HepG2 (cell line): Measurements from ENCODE around the gene COL9A1. TPM values are rescaled to one million over a fixed set of nuclear protein-coding genes. Genes with fewer than 3 reads are reported as not detected.

Experiments
- ARID5B ChIP-seq: IDR thresholded peaks from 2 replicates; pipeline ENCODE4 v1.4.0; 2020; ENCODE audit warnings: mild to moderate bottlenecking, missing genetic modification reagents
- ELF1 ChIP-seq: sonication (generic); formaldehyde crosslinking; IDR thresholded peaks from 2 replicates; pipeline ENCODE4 v1.4.0; 2020; ENCODE audit warnings: missing genetic modification reagents
- FOXA1 ChIP-seq, 2 experiments: fragments of 450-650 bp in 1 of 2; sonication (generic) in 1 of 2; formaldehyde crosslinking in 1 of 2; IDR thresholded peaks; 2 replicates each; pipeline versions ENCODE4 v1.4.0 to v1.6.1; 2016 to 2020; ENCODE audit warnings: missing genetic modification reagents in 1 of 2
- FOXA3 ChIP-seq: IDR thresholded peaks from 2 replicates; pipeline ENCODE4 v1.6.1; 2016; ENCODE audit warnings: missing genetic modification reagents, missing compliant biosample characterization
- GABPA ChIP-seq, 2 experiments: IDR thresholded peaks; 2 replicates each; pipeline ENCODE4 v1.6.1; 2011 to 2016; ENCODE audit warnings: low read depth in 2 of 2, low read length in 1 of 2, missing biosample characterization in 1 of 2, missing genetic modification characterization in 1 of 2
- HNF4A ChIP-seq: sonication (generic); formaldehyde crosslinking; IDR thresholded peaks from 2 replicates; pipeline ENCODE4 v1.4.0; 2020; ENCODE audit warnings: missing genetic modification reagents
- IKZF5 ChIP-seq: IDR thresholded peaks from 2 replicates; pipeline ENCODE4 v1.6.1; 2018; ENCODE audit warnings: missing genetic modification reagents, mild to moderate bottlenecking, missing compliant biosample characterization
- MIER2 ChIP-seq: IDR thresholded peaks from 2 replicates; pipeline ENCODE4 v1.6.1; 2016; ENCODE audit warnings: missing biosample characterization, missing genetic modification reagents
- NR2F2 ChIP-seq: IDR thresholded peaks from 2 replicates; pipeline ENCODE4 v1.6.1; 2012; ENCODE audit warnings: low read depth, inconsistent platforms, borderline replicate concordance
- PREB ChIP-seq: sonication (generic); formaldehyde crosslinking; IDR thresholded peaks from 2 replicates; pipeline ENCODE4 v1.4.0; 2020; ENCODE audit warnings: missing genetic modification reagents
- SRSF1 ChIP-seq: fragments of 200-400 bp; formaldehyde crosslinking; optimal IDR thresholded peaks from 2 replicates; pipeline ENCODE3; 2017; ENCODE audit warnings: mild to moderate bottlenecking, low read depth, low read length, moderate library complexity
- XRCC5 ChIP-seq: fragments of 200-400 bp; formaldehyde crosslinking; optimal IDR thresholded peaks from 2 replicates; pipeline ENCODE3; 2017; ENCODE audit warnings: mild to moderate bottlenecking, low read length
- polyA plus RNA-seq, 8 experiments: library from polyadenylated mRNA; depleted of rRNA in 3 of 8; stranded (reverse) in 7 of 8; unstranded in 1 of 8; fragments of >200 nt; fragmentation: Illumina TruSeq in 4 of 8; extraction: Trizol in 4 of 8; gene quantifications; 2 replicates each; pipeline versions ENCODE4 v1.2.1 to v1.2.3, GENCODE V29; 2011 to 2016; ENCODE audit warnings: low read depth in 4 of 8, missing spikeins in 1 of 8, mixed read lengths in 1 of 8; ENCODE audit not compliant: insufficient read depth in 1 of 8
- total RNA-seq, 5 experiments: library from RNA; depleted of rRNA; stranded (reverse); fragments of >200 nt; fragmentation: Illumina TruSeq; extraction: Trizol; gene quantifications; 2 replicates each; pipeline ENCODE4 v1.2.3, GENCODE V29; 2016; ENCODE audit warnings: low read depth in 1 of 5
- TF ChIP-seq, protein P1 (sequence below): IDR thresholded peaks from 2 replicates; pipeline ENCODE4 v1.6.1; 2016; ENCODE audit warnings: low read depth
- TF ChIP-seq, protein P2 (sequence below): sonication (generic); formaldehyde crosslinking; IDR thresholded peaks from 2 replicates; pipeline ENCODE4 v1.9.0; 2021; ENCODE audit warnings: mild to moderate bottlenecking, missing genetic modification reagents

COL9A1 gene
- total and polyA plus RNA-seq, 2 of the 13 experiments (the other 11 are each of a cell fraction or from before 2014, with no cell fraction given): 0.08 TPM; not detected in 1

- TF ChIP-seq, protein P1, sequence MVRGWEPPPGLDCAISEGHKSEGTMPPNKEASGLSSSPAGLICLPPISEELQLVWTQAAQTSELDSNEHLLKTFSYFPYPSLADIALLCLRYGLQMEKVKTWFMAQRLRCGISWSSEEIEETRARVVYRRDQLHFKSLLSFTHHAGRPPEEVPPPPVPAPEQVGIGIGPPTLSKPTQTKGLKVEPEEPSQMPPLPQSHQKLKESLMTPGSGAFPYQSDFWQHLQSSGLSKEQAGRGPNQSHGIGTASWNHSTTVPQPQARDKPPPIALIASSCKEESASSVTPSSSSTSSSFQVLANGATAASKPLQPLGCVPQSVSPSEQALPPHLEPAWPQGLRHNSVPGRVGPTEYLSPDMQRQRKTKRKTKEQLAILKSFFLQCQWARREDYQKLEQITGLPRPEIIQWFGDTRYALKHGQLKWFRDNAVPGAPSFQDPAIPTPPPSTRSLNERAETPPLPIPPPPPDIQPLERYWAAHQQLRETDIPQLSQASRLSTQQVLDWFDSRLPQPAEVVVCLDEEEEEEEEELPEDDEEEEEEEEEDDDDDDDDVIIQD: no peak
- TF ChIP-seq PREB (CRISPR knock-in tag) (no peak), GABPA (IDR thresholded peaks at IDR 0.05; ENCODE audit: low read depth, low read length) (no peak), GABPA (CRISPR knock-in tag; IDR thresholded peaks at IDR 0.05; ENCODE audit: low read depth) (peak; percentile 72), XRCC5 (peak; percentile 39), NR2F2 (no peak), FOXA3 (peak; percentile 87), HNF4A (CRISPR knock-in tag) (peak; percentile 25; the same call in 1 of the 2 replicates), ELF1 (CRISPR knock-in tag) (peak; percentile 57), IKZF5 (0 out of 2 replicates have a peak, but pooled peaks have one; percentile 33), FOXA1 (IDR thresholded peaks at IDR 0.05) (no peak), FOXA1 (CRISPR knock-in tag; IDR thresholded peaks at IDR 0.05) (peak; percentile 93), ARID5B (CRISPR knock-in tag) (peak; percentile 70), MIER2 (CRISPR knock-in tag) (no peak), SRSF1 (peak; percentile 62)
- TF ChIP-seq, protein P2, sequence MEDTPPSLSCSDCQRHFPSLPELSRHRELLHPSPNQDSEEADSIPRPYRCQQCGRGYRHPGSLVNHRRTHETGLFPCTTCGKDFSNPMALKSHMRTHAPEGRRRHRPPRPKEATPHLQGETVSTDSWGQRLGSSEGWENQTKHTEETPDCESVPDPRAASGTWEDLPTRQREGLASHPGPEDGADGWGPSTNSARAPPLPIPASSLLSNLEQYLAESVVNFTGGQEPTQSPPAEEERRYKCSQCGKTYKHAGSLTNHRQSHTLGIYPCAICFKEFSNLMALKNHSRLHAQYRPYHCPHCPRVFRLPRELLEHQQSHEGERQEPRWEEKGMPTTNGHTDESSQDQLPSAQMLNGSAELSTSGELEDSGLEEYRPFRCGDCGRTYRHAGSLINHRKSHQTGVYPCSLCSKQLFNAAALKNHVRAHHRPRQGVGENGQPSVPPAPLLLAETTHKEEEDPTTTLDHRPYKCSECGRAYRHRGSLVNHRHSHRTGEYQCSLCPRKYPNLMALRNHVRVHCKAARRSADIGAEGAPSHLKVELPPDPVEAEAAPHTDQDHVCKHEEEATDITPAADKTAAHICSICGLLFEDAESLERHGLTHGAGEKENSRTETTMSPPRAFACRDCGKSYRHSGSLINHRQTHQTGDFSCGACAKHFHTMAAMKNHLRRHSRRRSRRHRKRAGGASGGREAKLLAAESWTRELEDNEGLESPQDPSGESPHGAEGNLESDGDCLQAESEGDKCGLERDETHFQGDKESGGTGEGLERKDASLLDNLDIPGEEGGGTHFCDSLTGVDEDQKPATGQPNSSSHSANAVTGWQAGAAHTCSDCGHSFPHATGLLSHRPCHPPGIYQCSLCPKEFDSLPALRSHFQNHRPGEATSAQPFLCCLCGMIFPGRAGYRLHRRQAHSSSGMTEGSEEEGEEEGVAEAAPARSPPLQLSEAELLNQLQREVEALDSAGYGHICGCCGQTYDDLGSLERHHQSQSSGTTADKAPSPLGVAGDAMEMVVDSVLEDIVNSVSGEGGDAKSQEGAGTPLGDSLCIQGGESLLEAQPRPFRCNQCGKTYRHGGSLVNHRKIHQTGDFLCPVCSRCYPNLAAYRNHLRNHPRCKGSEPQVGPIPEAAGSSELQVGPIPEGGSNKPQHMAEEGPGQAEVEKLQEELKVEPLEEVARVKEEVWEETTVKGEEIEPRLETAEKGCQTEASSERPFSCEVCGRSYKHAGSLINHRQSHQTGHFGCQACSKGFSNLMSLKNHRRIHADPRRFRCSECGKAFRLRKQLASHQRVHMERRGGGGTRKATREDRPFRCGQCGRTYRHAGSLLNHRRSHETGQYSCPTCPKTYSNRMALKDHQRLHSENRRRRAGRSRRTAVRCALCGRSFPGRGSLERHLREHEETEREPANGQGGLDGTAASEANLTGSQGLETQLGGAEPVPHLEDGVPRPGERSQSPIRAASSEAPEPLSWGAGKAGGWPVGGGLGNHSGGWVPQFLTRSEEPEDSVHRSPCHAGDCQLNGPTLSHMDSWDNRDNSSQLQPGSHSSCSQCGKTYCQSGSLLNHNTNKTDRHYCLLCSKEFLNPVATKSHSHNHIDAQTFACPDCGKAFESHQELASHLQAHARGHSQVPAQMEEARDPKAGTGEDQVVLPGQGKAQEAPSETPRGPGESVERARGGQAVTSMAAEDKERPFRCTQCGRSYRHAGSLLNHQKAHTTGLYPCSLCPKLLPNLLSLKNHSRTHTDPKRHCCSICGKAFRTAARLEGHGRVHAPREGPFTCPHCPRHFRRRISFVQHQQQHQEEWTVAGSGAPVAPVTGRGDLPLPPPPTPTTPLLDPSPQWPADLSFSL (CRISPR knock-in tag): 0 out of 2 replicates have a peak, but pooled peaks have one; percentile 34
Measured at GRCh38 chr6:70241991-70242420, 60.9 kb downstream of the COL9A1 start (continued).
